ENCODE measurements around the gene LRRC34. TPM values are rescaled to one million over a fixed set of nuclear protein-coding genes. Genes with fewer than 3 reads are reported as not detected.

Gene LRRC34
- total RNA-seq, 2 donors from 2014 or later = 0.77 to 0.82 TPM

- Histone ChIP-seq H3K36me3 (no peaks in the 10 kb centered on the region), H3K9me3 (no peaks in the 10 kb centered on the region), H3K9ac (ENCODE audit: low read depth in 2 of 2, low read length in 2 of 2) (no peak overlapping the region), H3K27me3 (no peaks in the 10 kb centered on the region), H3K4me3 (no peak overlapping the region), H3K4me1 (no peaks in the 10 kb centered on the region), H3K27ac (no peak overlapping the region)
- no peak for TF ChIP-seq CTCF (IDR thresholded peaks at IDR 0.05)
- intact Hi-C loops (cut with DNase I) = no loop called here
- no peak for DNase-seq
Observed at GRCh38 chr3:169755488-169755887, 57.2 kb downstream of the LRRC34 start.

GRCh38 chr3:169754711-169755110 lies 58.0 kb downstream of the LRRC34 start:
- Histone ChIP-seq H3K9ac (ENCODE audit: low read depth in 2 of 2, low read length in 2 of 2) (no peak overlapping the region), H3K9me3 (no peaks in the 10 kb centered on the region), H3K36me3 (no peaks in the 10 kb centered on the region), H3K4me3 (no peak overlapping the region), H3K4me1 (no peaks in the 10 kb centered on the region), H3K27me3 (no peaks in the 10 kb centered on the region), H3K27ac (no peak overlapping the region)
- intact Hi-C loops (cut with DNase I) = no loop called here
- TF ChIP-seq CTCF (IDR thresholded peaks at IDR 0.05) = no peak
- DNase-seq = no peak

GRCh38 chr3:169751875-169752274 lies 60.8 kb downstream of the LRRC34 start:
- DNase-seq = no peak
- no peak overlapping the region for H3K4me3 ChIP-seq
- intact Hi-C loops (cut with DNase I) = no loop called here
- no peak overlapping the region for H3K9ac ChIP-seq (ENCODE audit: low read depth in 2 of 2, low read length in 2 of 2)
- H3K27ac ChIP-seq = no peak overlapping the region
- no peaks in the 10 kb centered on the region for H3K9me3 ChIP-seq
- no peaks in the 10 kb centered on the region for H3K4me1 ChIP-seq
- H3K27me3 ChIP-seq = no peaks in the 10 kb centered on the region
- no peaks in the 10 kb centered on the region for H3K36me3 ChIP-seq
- TF ChIP-seq CTCF (IDR thresholded peaks at IDR 0.05) = no peak

GRCh38 chr3:169750665-169751064 lies 62.0 kb downstream of the LRRC34 start:
- no peak for TF ChIP-seq CTCF (IDR thresholded peaks at IDR 0.05)
- Histone ChIP-seq H3K27me3 (no peaks in the 10 kb centered on the region), H3K27ac (no peak overlapping the region), H3K4me1 (no peaks in the 10 kb centered on the region), H3K9ac (ENCODE audit: low read depth in 2 of 2, low read length in 2 of 2) (no peak overlapping the region), H3K9me3 (no peaks in the 10 kb centered on the region), H3K36me3 (no peaks in the 10 kb centered on the region), H3K4me3 (no peak overlapping the region)
- DNase-seq = no peak
- intact Hi-C loops (cut with DNase I) = no loop called here

- no peak for TF ChIP-seq CTCF (IDR thresholded peaks at IDR 0.05)
- Histone ChIP-seq H3K27me3 (no peaks in the 10 kb centered on the region), H3K9ac (ENCODE audit: low read depth in 2 of 2, low read length in 2 of 2) (no peak overlapping the region), H3K36me3 (no peaks in the 10 kb centered on the region), H3K27ac (no peak overlapping the region), H3K9me3 (no peaks in the 10 kb centered on the region), H3K4me1 (no peaks in the 10 kb centered on the region), H3K4me3 (no peak overlapping the region)
- no peak for DNase-seq
- intact Hi-C loops (cut with DNase I) = no loop called here
Observed at GRCh38 chr3:169748670-169749069, 64.0 kb downstream of the LRRC34 start.

- H3K27ac ChIP-seq = no peak overlapping the region
- intact Hi-C loops (cut with DNase I) = no loop called here
- DNase-seq = no peak
- H3K9me3 ChIP-seq = no peaks in the 10 kb centered on the region
- H3K9ac ChIP-seq (ENCODE audit: low read depth in 2 of 2, low read length in 2 of 2) = no peak overlapping the region
- H3K4me3 ChIP-seq = no peak overlapping the region
- no peaks in the 10 kb centered on the region for H3K4me1 ChIP-seq
- TF ChIP-seq CTCF (IDR thresholded peaks at IDR 0.05) = no peak
- no peaks in the 10 kb centered on the region for H3K36me3 ChIP-seq
- H3K27me3 ChIP-seq = no peaks in the 10 kb centered on the region
Observed at GRCh38 chr3:169746924-169747323, 65.8 kb downstream of the LRRC34 start.
